MM.1S (cell line): ENCODE measurements around the gene RIMBP3C.
"Not testable (repeated sequence)": the region's sequence is repeated elsewhere in the genome, so short reads cannot be mapped to it uniquely, and the experiment has no call there.

Experiments
- DNase-seq: peaks from one replicate; pipeline ENCODE4 v3.0.0-alpha.2; 2015
- H2AFZ ChIP-seq: fragments of 300-600 bp; sonication (generic); 2 replicates; pipeline ENCODE4 v1.6.0; 2016; ENCODE audit warnings: antibody characterized with exemption, low read length
- H3F3A ChIP-seq: fragments of 300-600 bp; sonication (generic); 2 replicates; pipeline ENCODE4 v1.6.1; 2016; ENCODE audit warnings: mild to moderate bottlenecking, antibody characterized with exemption, low read length, moderate library complexity, mixed read lengths; ENCODE audit not compliant: insufficient read depth
- H3K27ac ChIP-seq: fragments of 300-600 bp; sonication (generic); 2 replicates; pipeline ENCODE4 v1.5.1; 2016; ENCODE audit warnings: mild to moderate bottlenecking, low read length
- H3K27me3 ChIP-seq: fragments of 300-600 bp; sonication (generic); replicated peaks from 2 replicates; pipeline ENCODE4 v1.6.0; 2016; ENCODE audit warnings: low read length; ENCODE audit not compliant: insufficient read depth
- H3K36me3 ChIP-seq: fragments of 300-600 bp; sonication (generic); replicated peaks from 2 replicates; pipeline ENCODE4 v1.6.1; 2016; ENCODE audit warnings: mild to moderate bottlenecking, low read length, mixed read lengths; ENCODE audit not compliant: insufficient read depth
- H3K4me1 ChIP-seq: fragments of 300-600 bp; sonication (generic); 2 replicates; pipeline ENCODE4 v1.6.1; 2016; ENCODE audit warnings: low read length, mixed read lengths
- H3K4me2 ChIP-seq: fragments of 300-600 bp; sonication (generic); 2 replicates; pipeline ENCODE4 v1.6.0; 2016; ENCODE audit warnings: low read depth, low read length
- H3K4me3 ChIP-seq: fragments of 300-600 bp; sonication (generic); 2 replicates; pipeline ENCODE4 v1.5.1; 2016; ENCODE audit warnings: low read length, mixed read lengths
- H3K79me2 ChIP-seq: fragments of 300-600 bp; sonication (generic); 2 replicates; pipeline ENCODE4 v1.6.1; 2016; ENCODE audit warnings: mixed run types, low read length, mixed read lengths
- H3K9ac ChIP-seq: fragments of 300-600 bp; sonication (generic); 2 replicates; pipeline ENCODE4 v1.6.1; 2016; ENCODE audit warnings: low read length, mixed read lengths
- H3K9me2 ChIP-seq: fragments of 300-600 bp; sonication (generic); replicated peaks from 2 replicates; pipeline ENCODE4 v1.6.1; 2016; ENCODE audit warnings: mild to moderate bottlenecking, low read length, mixed read lengths; ENCODE audit not compliant: insufficient read depth
- H3K9me3 ChIP-seq: fragments of 300-600 bp; sonication (generic); replicated peaks from 2 replicates; pipeline ENCODE4 v1.6.1; 2016; ENCODE audit warnings: mild to moderate bottlenecking, low read length, mixed read lengths; ENCODE audit not compliant: insufficient read depth
- H4K20me1 ChIP-seq: fragments of 300-600 bp; sonication (generic); 2 replicates; pipeline ENCODE4 v1.6.1; 2016; ENCODE audit warnings: mild to moderate bottlenecking, low read length, moderate library complexity, mixed read lengths; ENCODE audit not compliant: insufficient read depth

RIMBP3C gene

GRCh38 chr22:21499623-21500506 lies 51.4 kb downstream of the RIMBP3C start:
- not testable (repeated sequence) for H3K4me1 ChIP-seq, H2AFZ ChIP-seq, H3K4me2 ChIP-seq, H3F3A ChIP-seq, H3K79me2 ChIP-seq, H3K27me3 ChIP-seq, H3K36me3 ChIP-seq, H3K9me3 ChIP-seq, H3K9me2 ChIP-seq, DNase-seq, H3K27ac ChIP-seq, H3K9ac ChIP-seq, H3K4me3 ChIP-seq, H4K20me1 ChIP-seq

- H4K20me1 ChIP-seq, H3K4me1 ChIP-seq, H3K9ac ChIP-seq, H2AFZ ChIP-seq, H3F3A ChIP-seq, DNase-seq, H3K9me3 ChIP-seq, H3K4me2 ChIP-seq, H3K27ac ChIP-seq, H3K36me3 ChIP-seq, H3K9me2 ChIP-seq, H3K4me3 ChIP-seq, H3K79me2 ChIP-seq, H3K27me3 ChIP-seq: not testable (repeated sequence)
Observed at GRCh38 chr22:21498489-21498888, 52.8 kb downstream of the RIMBP3C start.

- not testable (repeated sequence) for H3K27ac ChIP-seq, H3K4me2 ChIP-seq, H3K79me2 ChIP-seq, H3K9me3 ChIP-seq, H4K20me1 ChIP-seq, H2AFZ ChIP-seq, H3K36me3 ChIP-seq, H3K4me3 ChIP-seq, H3F3A ChIP-seq, H3K9me2 ChIP-seq, DNase-seq, H3K4me1 ChIP-seq, H3K9ac ChIP-seq, H3K27me3 ChIP-seq
Observed at GRCh38 chr22:21497984-21498383, 53.3 kb downstream of the RIMBP3C start.
